Liver (tissue), 9 donors: ENCODE measurements around the gene NTM. TPM values are rescaled to one million over a fixed set of nuclear protein-coding genes. Genes with fewer than 3 reads are reported as not detected.

Experiments
- DNase-seq: peaks from one replicate; pipeline ENCODE4 v3.0.0-alpha.2; 2017; ENCODE audit warnings: low spot score
- H3K27ac ChIP-seq, 2 donors: one replicate each; pipeline ENCODE4 v1.7.0; 2013; ENCODE audit warnings: inconsistent platforms in 2 of 2, low read length in 2 of 2, control low read depth in 1 of 2, low read depth in 1 of 2, mild to moderate bottlenecking in 1 of 2
- H3K27me3 ChIP-seq, 4 donors: one replicate each; pipeline versions ENCODE4 v1.6.1 to v1.7.0; 2013; ENCODE audit warnings: low read length in 3 of 4, inconsistent platforms in 1 of 4, mild to moderate bottlenecking in 1 of 4, moderate library complexity in 1 of 4; ENCODE audit not compliant: control insufficient read depth in 4 of 4, insufficient read depth in 4 of 4
- H3K36me3 ChIP-seq, 4 donors: one replicate each; pipeline versions ENCODE4 v1.6.1 to v1.7.0; 2013; ENCODE audit warnings: low read length in 3 of 4, mild to moderate bottlenecking in 3 of 4, low read depth in 1 of 4, moderate library complexity in 1 of 4; ENCODE audit not compliant: control insufficient read depth in 4 of 4, insufficient read depth in 3 of 4
- H3K4me1 ChIP-seq, 4 donors: one replicate each; pipeline versions ENCODE4 v1.6.1 to v1.7.0; 2013; ENCODE audit warnings: low read length in 3 of 4, mild to moderate bottlenecking in 3 of 4, moderate library complexity in 1 of 4; ENCODE audit not compliant: control insufficient read depth in 4 of 4, insufficient read depth in 4 of 4
- H3K4me3 ChIP-seq, 3 donors: one replicate each; pipeline versions ENCODE4 v1.6.1 to v1.7.0; 2013; ENCODE audit warnings: low read length in 3 of 3, control low read depth in 1 of 3, low read depth in 1 of 3, mild to moderate bottlenecking in 1 of 3
- H3K9ac ChIP-seq, 2 donors: one replicate each; pipeline ENCODE4 v1.7.0; 2013; ENCODE audit warnings: low read length in 2 of 2, mild to moderate bottlenecking in 2 of 2, moderate library complexity in 2 of 2, control low read depth in 1 of 2, low read depth in 1 of 2
- H3K9me3 ChIP-seq, 4 donors: one replicate each; pipeline versions ENCODE4 v1.6.1 to v1.7.0; 2013; ENCODE audit warnings: low read length in 3 of 4; ENCODE audit not compliant: control insufficient read depth in 4 of 4
- EGR1 ChIP-seq, 2 donors: IDR thresholded peaks; 2 replicates each; pipeline ENCODE4 v1.6.1; 2016 to 2018; ENCODE audit warnings: antibody characterized with exemption in 2 of 2, low read depth in 2 of 2
- FOXA1 ChIP-seq: IDR thresholded peaks from 2 replicates; pipeline ENCODE4 v1.6.1; 2016; ENCODE audit warnings: antibody characterized with exemption
- FOXA2 ChIP-seq: IDR thresholded peaks from 2 replicates; pipeline ENCODE4 v1.6.1; 2016; ENCODE audit warnings: antibody characterized with exemption
- GABPA ChIP-seq, 2 donors: IDR thresholded peaks in 1 of 2; conservative IDR thresholded peaks in 1 of 2; 2 replicates each; pipeline ENCODE4 v1.6.1; 2016; ENCODE audit warnings: antibody characterized with exemption in 2 of 2, mild to moderate bottlenecking in 1 of 2, moderate library complexity in 1 of 2
- HNF4A ChIP-seq, 2 donors: conservative IDR thresholded peaks; 2 replicates each; pipeline ENCODE4 v1.6.1; 2016; ENCODE audit warnings: antibody characterized with exemption in 2 of 2, mild to moderate bottlenecking in 2 of 2
- HNF4G ChIP-seq: IDR thresholded peaks from 2 replicates; pipeline ENCODE4 v1.6.1; 2016; ENCODE audit warnings: antibody characterized with exemption
- JUND ChIP-seq, 2 donors: IDR thresholded peaks; 2 replicates each; pipeline ENCODE4 v1.6.1; 2016; ENCODE audit warnings: antibody characterized with exemption in 2 of 2
- MAX ChIP-seq: IDR thresholded peaks from 2 replicates; pipeline ENCODE4 v1.6.1; 2016; ENCODE audit warnings: antibody characterized with exemption
- NR2F2 ChIP-seq: IDR thresholded peaks from 2 replicates; pipeline ENCODE4 v1.6.1; 2016; ENCODE audit warnings: antibody characterized with exemption
- RAD21 ChIP-seq, 2 donors: IDR thresholded peaks; 2 replicates each; pipeline ENCODE4 v1.6.1; 2016; ENCODE audit warnings: antibody characterized with exemption in 2 of 2, mild to moderate bottlenecking in 2 of 2
- RXRA ChIP-seq, 2 donors: IDR thresholded peaks; 2 replicates each; pipeline ENCODE4 v1.6.1; 2017 to 2018; ENCODE audit warnings: antibody characterized with exemption in 2 of 2, mild to moderate bottlenecking in 1 of 2
- SP1 ChIP-seq: IDR thresholded peaks from 2 replicates; pipeline ENCODE4 v1.6.1; 2018; ENCODE audit warnings: antibody characterized with exemption, mild to moderate bottlenecking
- TAF1 ChIP-seq: conservative IDR thresholded peaks from 2 replicates; pipeline ENCODE4 v1.6.1; 2016; ENCODE audit warnings: antibody characterized with exemption, mild to moderate bottlenecking
- YY1 ChIP-seq: IDR thresholded peaks from 2 replicates; pipeline ENCODE4 v1.6.1; 2016; ENCODE audit warnings: antibody characterized with exemption, mild to moderate bottlenecking
- WGBS: extraction: QIAGEN DNeasy Blood & Tissue Kit; methylation state at CpG from one replicate; pipeline ENCODE4 v1.1.7; 2013; 5-methylcytosine and 5-hydroxymethylcytosine counted together
- polyA plus RNA-seq, 2 donors: library from polyadenylated mRNA; stranded (reverse) in 1 of 2; unstranded in 1 of 2; fragments of 200-250 nt in 1 of 2; fragments of >200 nt in 1 of 2; fragmentation: Nextera tagmentation in 1 of 2; extraction: Ambion mirVana in 1 of 2; gene quantifications; one replicate each; pipeline versions ENCODE4 v1.2.1 to v1.2.3, GENCODE V29; 2013 to 2015
- total RNA-seq, 2 donors: library from RNA; depleted of rRNA; stranded (reverse); fragments of >200 nt; gene quantifications; one replicate each; pipeline ENCODE4 v1.2.3, GENCODE V29; 2014
- TF ChIP-seq, protein P1 (sequence below): IDR thresholded peaks from 2 replicates; pipeline ENCODE4 v1.6.1; 2016; ENCODE audit warnings: antibody characterized with exemption, mild to moderate bottlenecking
- TF ChIP-seq, protein P2 (sequence below): IDR thresholded peaks from 2 replicates; pipeline ENCODE4 v1.6.1; 2016; ENCODE audit warnings: antibody characterized with exemption
- TF ChIP-seq, protein P3 (sequence below): IDR thresholded peaks from 2 replicates; pipeline ENCODE4 v1.6.1; 2016; ENCODE audit warnings: antibody characterized with exemption
- TF ChIP-seq, protein P4 (sequence below): fragments of 150-350 bp; IDR thresholded peaks from 2 replicates; pipeline ENCODE4 v1.5.1; 2017; ENCODE audit warnings: improper control_type of control experiment, low read depth, low read length; ENCODE audit not compliant: missing input control
- donor health status: healthy.
- donor health status: healthy.
- donor health status: healthy.
- donor health status: healthy.
- donor health status: healthy.

The NTM gene
- total and polyA plus RNA-seq, 4 donors = 0.08 to 1.1 (median 0.08) TPM; not detected in 1

- no peak for DNase-seq
- Histone ChIP-seq H3K9ac (no peak overlapping the region), H3K27ac (no peak overlapping the region), H3K9me3 (no peaks in the 10 kb centered on the region), H3K4me1 (no peaks in the 10 kb centered on the region), H3K4me3 (no peak overlapping the region), H3K27me3 (no peaks in the 10 kb centered on the region), H3K36me3 (no peaks in the 10 kb centered on the region)
- TF ChIP-seq YY1 = no peak
- TF ChIP-seq RAD21 (IDR thresholded peaks at IDR 0.05) = no peak
- no peak for TF ChIP-seq SP1
- TF ChIP-seq, protein P1, sequence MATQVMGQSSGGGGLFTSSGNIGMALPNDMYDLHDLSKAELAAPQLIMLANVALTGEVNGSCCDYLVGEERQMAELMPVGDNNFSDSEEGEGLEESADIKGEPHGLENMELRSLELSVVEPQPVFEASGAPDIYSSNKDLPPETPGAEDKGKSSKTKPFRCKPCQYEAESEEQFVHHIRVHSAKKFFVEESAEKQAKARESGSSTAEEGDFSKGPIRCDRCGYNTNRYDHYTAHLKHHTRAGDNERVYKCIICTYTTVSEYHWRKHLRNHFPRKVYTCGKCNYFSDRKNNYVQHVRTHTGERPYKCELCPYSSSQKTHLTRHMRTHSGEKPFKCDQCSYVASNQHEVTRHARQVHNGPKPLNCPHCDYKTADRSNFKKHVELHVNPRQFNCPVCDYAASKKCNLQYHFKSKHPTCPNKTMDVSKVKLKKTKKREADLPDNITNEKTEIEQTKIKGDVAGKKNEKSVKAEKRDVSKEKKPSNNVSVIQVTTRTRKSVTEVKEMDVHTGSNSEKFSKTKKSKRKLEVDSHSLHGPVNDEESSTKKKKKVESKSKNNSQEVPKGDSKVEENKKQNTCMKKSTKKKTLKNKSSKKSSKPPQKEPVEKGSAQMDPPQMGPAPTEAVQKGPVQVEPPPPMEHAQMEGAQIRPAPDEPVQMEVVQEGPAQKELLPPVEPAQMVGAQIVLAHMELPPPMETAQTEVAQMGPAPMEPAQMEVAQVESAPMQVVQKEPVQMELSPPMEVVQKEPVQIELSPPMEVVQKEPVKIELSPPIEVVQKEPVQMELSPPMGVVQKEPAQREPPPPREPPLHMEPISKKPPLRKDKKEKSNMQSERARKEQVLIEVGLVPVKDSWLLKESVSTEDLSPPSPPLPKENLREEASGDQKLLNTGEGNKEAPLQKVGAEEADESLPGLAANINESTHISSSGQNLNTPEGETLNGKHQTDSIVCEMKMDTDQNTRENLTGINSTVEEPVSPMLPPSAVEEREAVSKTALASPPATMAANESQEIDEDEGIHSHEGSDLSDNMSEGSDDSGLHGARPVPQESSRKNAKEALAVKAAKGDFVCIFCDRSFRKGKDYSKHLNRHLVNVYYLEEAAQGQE = no peak
- no peak for TF ChIP-seq MAX
- no peak for TF ChIP-seq JUND (IDR thresholded peaks at IDR 0.05)
- TF ChIP-seq RXRA (IDR thresholded peaks at IDR 0.05) = no peak
- TF ChIP-seq NR2F2 = no peak
- WGBS = 58% methylated on average over 4 of the region's 4 CpGs
Observed at GRCh38 chr11:132037956-132038355, 667.5 kb downstream of the NTM start.

GRCh38 chr11:132039521-132039920, 669.1 kb downstream of the NTM start:
- no peak for DNase-seq
- no peak for TF ChIP-seq HNF4A (conservative IDR thresholded peaks at IDR 0.05)
- TF ChIP-seq JUND (IDR thresholded peaks at IDR 0.05) = no peak
- no peak for TF ChIP-seq HNF4G
- no peak for TF ChIP-seq NR2F2
- TF ChIP-seq, protein P2, sequence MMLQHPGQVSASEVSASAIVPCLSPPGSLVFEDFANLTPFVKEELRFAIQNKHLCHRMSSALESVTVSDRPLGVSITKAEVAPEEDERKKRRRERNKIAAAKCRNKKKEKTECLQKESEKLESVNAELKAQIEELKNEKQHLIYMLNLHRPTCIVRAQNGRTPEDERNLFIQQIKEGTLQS = no peak
- no peak for TF ChIP-seq EGR1 (IDR thresholded peaks at IDR 0.05; ENCODE audit: low read depth in 2 of 2)
- TF ChIP-seq, protein P1 = no peak
- no peak for TF ChIP-seq FOXA1
- TF ChIP-seq, protein P3, sequence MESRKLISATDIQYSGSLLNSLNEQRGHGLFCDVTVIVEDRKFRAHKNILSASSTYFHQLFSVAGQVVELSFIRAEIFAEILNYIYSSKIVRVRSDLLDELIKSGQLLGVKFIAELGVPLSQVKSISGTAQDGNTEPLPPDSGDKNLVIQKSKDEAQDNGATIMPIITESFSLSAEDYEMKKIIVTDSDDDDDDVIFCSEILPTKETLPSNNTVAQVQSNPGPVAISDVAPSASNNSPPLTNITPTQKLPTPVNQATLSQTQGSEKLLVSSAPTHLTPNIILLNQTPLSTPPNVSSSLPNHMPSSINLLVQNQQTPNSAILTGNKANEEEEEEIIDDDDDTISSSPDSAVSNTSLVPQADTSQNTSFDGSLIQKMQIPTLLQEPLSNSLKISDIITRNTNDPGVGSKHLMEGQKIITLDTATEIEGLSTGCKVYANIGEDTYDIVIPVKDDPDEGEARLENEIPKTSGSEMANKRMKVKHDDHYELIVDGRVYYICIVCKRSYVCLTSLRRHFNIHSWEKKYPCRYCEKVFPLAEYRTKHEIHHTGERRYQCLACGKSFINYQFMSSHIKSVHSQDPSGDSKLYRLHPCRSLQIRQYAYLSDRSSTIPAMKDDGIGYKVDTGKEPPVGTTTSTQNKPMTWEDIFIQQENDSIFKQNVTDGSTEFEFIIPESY = no peak
- TF ChIP-seq, protein P4, sequence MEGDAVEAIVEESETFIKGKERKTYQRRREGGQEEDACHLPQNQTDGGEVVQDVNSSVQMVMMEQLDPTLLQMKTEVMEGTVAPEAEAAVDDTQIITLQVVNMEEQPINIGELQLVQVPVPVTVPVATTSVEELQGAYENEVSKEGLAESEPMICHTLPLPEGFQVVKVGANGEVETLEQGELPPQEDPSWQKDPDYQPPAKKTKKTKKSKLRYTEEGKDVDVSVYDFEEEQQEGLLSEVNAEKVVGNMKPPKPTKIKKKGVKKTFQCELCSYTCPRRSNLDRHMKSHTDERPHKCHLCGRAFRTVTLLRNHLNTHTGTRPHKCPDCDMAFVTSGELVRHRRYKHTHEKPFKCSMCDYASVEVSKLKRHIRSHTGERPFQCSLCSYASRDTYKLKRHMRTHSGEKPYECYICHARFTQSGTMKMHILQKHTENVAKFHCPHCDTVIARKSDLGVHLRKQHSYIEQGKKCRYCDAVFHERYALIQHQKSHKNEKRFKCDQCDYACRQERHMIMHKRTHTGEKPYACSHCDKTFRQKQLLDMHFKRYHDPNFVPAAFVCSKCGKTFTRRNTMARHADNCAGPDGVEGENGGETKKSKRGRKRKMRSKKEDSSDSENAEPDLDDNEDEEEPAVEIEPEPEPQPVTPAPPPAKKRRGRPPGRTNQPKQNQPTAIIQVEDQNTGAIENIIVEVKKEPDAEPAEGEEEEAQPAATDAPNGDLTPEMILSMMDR = no peak
- no peak for TF ChIP-seq YY1
- TF ChIP-seq RAD21 (IDR thresholded peaks at IDR 0.05) = no peak
- TF ChIP-seq FOXA2 = no peak
- TF ChIP-seq RXRA (IDR thresholded peaks at IDR 0.05) = no peak
- no peak for TF ChIP-seq MAX
- no peak for TF ChIP-seq SP1
- no peak for TF ChIP-seq GABPA (IDR thresholded peaks at IDR 0.05 in 1 of 2, conservative IDR thresholded peaks at IDR 0.05 in 1 of 2)
- no peak for TF ChIP-seq TAF1
- Histone ChIP-seq H3K27me3 (peaks cover 0 to 3% (median 0%) of the 10 kb centered on the region in 4 donors), H3K4me3 (no peak overlapping the region), H3K36me3 (no peaks in the 10 kb centered on the region), H3K9me3 (peaks cover 0 to 2% (median 0%) of the 10 kb centered on the region in 4 donors), H3K27ac (no peak overlapping the region), H3K4me1 (no peaks in the 10 kb centered on the region), H3K9ac (no peak overlapping the region)
- 91% methylated on average over 7 of the region's 7 CpGs for WGBS
